SK-N-SH treated with all-trans-retinoic acid at 6 μM for 48 hours (cell line): ENCODE results near the gene ZMIZ1.

Experiments used
- CSDC2 ChIP-seq: fragments of 250-450 bp; sonication (Bioruptor Pico); IDR thresholded peaks from 2 replicates; pipeline ENCODE4 v1.5.0; 2020; ENCODE audit warnings: mild to moderate bottlenecking, moderate library complexity
- PATZ1 ChIP-seq: fragments of 250-450 bp; sonication (Bioruptor Pico); IDR thresholded peaks from 2 replicates; pipeline ENCODE4 v1.8.0; 2020; ENCODE audit warnings: mild to moderate bottlenecking, moderate library complexity, borderline replicate concordance
- ZFP30 ChIP-seq: fragments of 450-650 bp; formaldehyde crosslinking; IDR thresholded peaks from 2 replicates; pipeline ENCODE4 v1.5.0; 2022; ENCODE audit warnings: mild to moderate bottlenecking, moderate library complexity
- TF ChIP-seq, protein P1 (sequence below): fragments of 250-450 bp; sonication (Bioruptor Pico); IDR thresholded peaks from 2 replicates; pipeline ENCODE4 v1.5.1; 2021; ENCODE audit warnings: mild to moderate bottlenecking, moderate library complexity

DNA sequence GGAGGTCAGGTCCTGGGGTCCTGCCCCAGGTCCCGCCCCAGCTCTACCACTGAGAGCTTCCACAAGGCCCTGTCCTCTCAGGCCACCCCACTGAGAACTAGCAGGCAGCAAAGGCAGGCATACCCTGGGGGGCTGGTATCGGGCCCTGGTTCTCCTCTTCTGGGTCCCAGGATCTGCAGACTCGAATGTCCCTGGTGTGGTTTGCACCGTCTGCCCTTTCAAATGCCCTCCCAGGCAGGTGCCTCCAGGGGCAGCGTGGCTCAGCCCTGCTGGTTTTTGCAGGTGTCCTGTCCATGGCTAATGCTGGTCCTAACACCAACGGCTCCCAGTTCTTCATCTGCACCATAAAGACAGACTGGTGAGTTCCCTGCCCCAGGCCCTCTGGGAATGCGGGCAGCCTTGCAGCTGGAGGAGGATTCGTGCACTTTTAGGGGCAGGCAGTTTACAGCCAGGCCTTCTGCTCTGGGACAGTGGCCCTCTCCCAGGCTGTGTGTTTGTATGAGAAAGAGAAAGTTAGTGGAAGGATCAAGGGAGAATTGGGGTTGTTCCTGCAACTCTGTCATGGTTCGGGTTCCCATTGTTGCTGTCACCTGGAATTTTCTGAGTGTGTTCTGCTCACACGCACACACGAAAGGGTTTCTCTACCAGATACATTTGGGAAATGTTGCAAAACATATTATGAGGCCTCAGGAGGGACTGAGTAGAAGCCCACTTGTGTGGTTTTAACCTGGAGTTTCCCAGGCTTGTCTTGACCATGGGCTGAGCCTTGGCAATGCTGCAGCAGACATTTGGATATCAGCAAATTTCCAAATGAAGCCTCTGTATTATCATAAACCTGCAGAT is 283.5 kb downstream of the ZMIZ1 start:
- TF ChIP-seq, protein P1, sequence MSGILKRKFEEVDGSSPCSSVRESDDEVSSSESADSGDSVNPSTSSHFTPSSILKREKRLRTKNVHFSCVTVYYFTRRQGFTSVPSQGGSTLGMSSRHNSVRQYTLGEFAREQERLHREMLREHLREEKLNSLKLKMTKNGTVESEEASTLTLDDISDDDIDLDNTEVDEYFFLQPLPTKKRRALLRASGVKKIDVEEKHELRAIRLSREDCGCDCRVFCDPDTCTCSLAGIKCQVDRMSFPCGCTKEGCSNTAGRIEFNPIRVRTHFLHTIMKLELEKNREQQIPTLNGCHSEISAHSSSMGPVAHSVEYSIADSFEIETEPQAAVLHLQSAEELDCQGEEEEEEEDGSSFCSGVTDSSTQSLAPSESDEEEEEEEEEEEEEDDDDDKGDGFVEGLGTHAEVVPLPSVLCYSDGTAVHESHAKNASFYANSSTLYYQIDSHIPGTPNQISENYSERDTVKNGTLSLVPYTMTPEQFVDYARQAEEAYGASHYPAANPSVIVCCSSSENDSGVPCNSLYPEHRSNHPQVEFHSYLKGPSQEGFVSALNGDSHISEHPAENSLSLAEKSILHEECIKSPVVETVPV, result no peak
- no peak for TF ChIP-seq PATZ1 (CRISPR knock-in tag)
- TF ChIP-seq ZFP30 (CRISPR knock-in tag), result no peak
- no peak for TF ChIP-seq CSDC2 (CRISPR knock-in tag)
